Gastroesophageal sphincter (tissue), 3 donors: ENCODE results near the gene IPO11.

Experiments used
- POLR2A ChIP-seq, 2 donors: fragments of 450-650 bp; IDR thresholded peaks; one replicate each; pipeline ENCODE4 v1.6.1; 2017; ENCODE audit warnings: antibody characterized with exemption in 2 of 2, mild to moderate bottlenecking in 2 of 2, moderate library complexity in 1 of 2
- TF ChIP-seq, protein P1 (sequence below), 4 experiments: fragments of 200-600 bp in 2 of 4; fragments of 450-650 bp in 2 of 4; sonication (generic) in 1 of 4; IDR thresholded peaks; one replicate each; pipeline ENCODE4 v1.5.1; 2017 to 2019; ENCODE audit warnings: antibody characterized with exemption in 4 of 4, mild to moderate bottlenecking in 2 of 4, moderate library complexity in 2 of 4

DNA sequence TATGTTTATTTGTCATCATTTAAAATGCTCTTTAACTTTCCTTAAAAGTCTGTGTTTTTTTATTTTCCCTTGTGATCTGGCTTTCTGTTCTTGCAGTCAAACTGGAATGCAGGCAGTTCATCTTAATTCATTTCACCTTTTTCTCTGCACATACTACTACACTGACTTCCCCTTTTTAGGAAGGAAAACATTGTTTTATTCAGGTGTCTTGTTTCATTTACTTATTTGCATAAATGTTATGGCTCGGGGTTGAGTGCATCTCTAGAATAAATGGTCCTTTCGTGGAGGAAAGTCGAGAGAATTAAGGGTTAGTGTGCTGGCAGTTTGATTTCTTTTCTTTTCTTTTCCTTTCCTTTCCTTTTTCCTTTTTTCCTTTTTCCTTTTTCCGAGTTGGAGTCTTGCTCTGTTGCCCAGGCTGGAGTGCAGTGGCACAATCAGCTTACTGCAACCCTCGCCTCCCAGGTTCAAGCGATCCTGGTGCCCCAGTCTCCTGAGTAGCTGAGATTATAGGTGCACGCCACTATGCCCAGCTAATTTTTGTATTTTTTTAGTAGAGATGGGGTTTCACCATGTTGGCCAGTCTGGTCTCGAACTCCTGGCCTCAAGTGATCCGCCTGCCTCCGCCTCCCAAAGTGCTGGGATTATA, 90.0 kb downstream of the IPO11 start:
- TF ChIP-seq, protein P1, sequence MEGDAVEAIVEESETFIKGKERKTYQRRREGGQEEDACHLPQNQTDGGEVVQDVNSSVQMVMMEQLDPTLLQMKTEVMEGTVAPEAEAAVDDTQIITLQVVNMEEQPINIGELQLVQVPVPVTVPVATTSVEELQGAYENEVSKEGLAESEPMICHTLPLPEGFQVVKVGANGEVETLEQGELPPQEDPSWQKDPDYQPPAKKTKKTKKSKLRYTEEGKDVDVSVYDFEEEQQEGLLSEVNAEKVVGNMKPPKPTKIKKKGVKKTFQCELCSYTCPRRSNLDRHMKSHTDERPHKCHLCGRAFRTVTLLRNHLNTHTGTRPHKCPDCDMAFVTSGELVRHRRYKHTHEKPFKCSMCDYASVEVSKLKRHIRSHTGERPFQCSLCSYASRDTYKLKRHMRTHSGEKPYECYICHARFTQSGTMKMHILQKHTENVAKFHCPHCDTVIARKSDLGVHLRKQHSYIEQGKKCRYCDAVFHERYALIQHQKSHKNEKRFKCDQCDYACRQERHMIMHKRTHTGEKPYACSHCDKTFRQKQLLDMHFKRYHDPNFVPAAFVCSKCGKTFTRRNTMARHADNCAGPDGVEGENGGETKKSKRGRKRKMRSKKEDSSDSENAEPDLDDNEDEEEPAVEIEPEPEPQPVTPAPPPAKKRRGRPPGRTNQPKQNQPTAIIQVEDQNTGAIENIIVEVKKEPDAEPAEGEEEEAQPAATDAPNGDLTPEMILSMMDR (IDR thresholded peaks at IDR 0.05), result no peak
- TF ChIP-seq POLR2A (IDR thresholded peaks at IDR 0.05), result no peak
